ENCODE data around the gene CMTM6.

- TF ChIP-seq CTCF (IDR thresholded peaks at IDR 0.05): peak; percentile 99
- TF ChIP-seq EZH2phosphoT487 (IDR thresholded peaks at IDR 0.05): no peak
Observed at GRCh38 chr3:32467333-32468070, 35.1 kb downstream of the CMTM6 start.
